H9 (cell line): Measurements from ENCODE around the gene PARD3. TPM values are rescaled to one million over a fixed set of nuclear protein-coding genes. Genes with fewer than 3 reads are reported as not detected.

Experiments used
- DNase-seq: peaks from one replicate; pipeline ENCODE4 v3.0.0-alpha.2; 2017
- H2AFZ ChIP-seq: one replicate; pipeline ENCODE4 v1.6.1; 2013; ENCODE audit warnings: mild to moderate bottlenecking, low read length, control low read depth, moderate library complexity
- H2AK5ac ChIP-seq: 2 replicates; pipeline ENCODE4 v1.6.1; 2013; ENCODE audit warnings: low read length, control low read depth, mixed read lengths; ENCODE audit not compliant: insufficient read length
- H2BK120ac ChIP-seq: one replicate; pipeline ENCODE4 v1.6.1; 2013; ENCODE audit warnings: low read depth, mild to moderate bottlenecking, low read length, control low read depth, inconsistent platforms; ENCODE audit not compliant: poor library complexity, severe bottlenecking
- H2BK12ac ChIP-seq: 2 replicates; pipeline ENCODE4 v1.6.1; 2013; ENCODE audit warnings: low read length, control low read depth, mixed read lengths, low read depth; ENCODE audit not compliant: insufficient read length
- H2BK15ac ChIP-seq: 2 replicates; pipeline ENCODE4 v1.6.1; 2013; ENCODE audit warnings: low read depth, low read length, control low read depth
- H2BK20ac ChIP-seq: one replicate; pipeline ENCODE4 v1.6.1; 2013; ENCODE audit warnings: low read depth, mild to moderate bottlenecking, low read length, control low read depth, inconsistent platforms; ENCODE audit not compliant: poor library complexity, severe bottlenecking
- H2BK5ac ChIP-seq: 2 replicates; pipeline ENCODE4 v1.6.1; 2013; ENCODE audit warnings: low read length, control low read depth, mixed read lengths; ENCODE audit not compliant: insufficient read length
- H3K14ac ChIP-seq: 2 replicates; pipeline ENCODE4 v1.6.1; 2013; ENCODE audit warnings: low read length, control low read depth; ENCODE audit not compliant: insufficient read depth
- H3K18ac ChIP-seq: 2 replicates; pipeline ENCODE4 v1.6.1; 2013; ENCODE audit warnings: low read depth, mild to moderate bottlenecking, mixed read lengths, low read length, control low read depth; ENCODE audit not compliant: insufficient read length
- H3K23ac ChIP-seq: 2 replicates; pipeline ENCODE4 v1.6.1; 2013; ENCODE audit warnings: low read length, control low read depth, mixed read lengths, low read depth; ENCODE audit not compliant: insufficient read length
- H3K23me2 ChIP-seq: 2 replicates; pipeline ENCODE4 v1.6.1; 2013; ENCODE audit warnings: low read depth, mild to moderate bottlenecking, mixed read lengths, low read length, control low read depth; ENCODE audit not compliant: insufficient read length, poor library complexity, severe bottlenecking
- H3K27ac ChIP-seq: 2 replicates; pipeline ENCODE4 v1.5.1; 2013; ENCODE audit warnings: low read length, control low read depth, mixed read lengths, low read depth; ENCODE audit not compliant: insufficient read length
- H3K27me3 ChIP-seq: 2 replicates; pipeline ENCODE4 v1.6.1; 2013; ENCODE audit warnings: low read length, control low read depth, inconsistent platforms; ENCODE audit not compliant: insufficient read depth
- H3K4ac ChIP-seq: 2 replicates; pipeline ENCODE4 v1.6.1; 2013; ENCODE audit warnings: low read depth, mild to moderate bottlenecking, control low read depth, inconsistent platforms, low read length, moderate library complexity
- H3K4me1 ChIP-seq: 2 replicates; pipeline ENCODE4 v1.6.1; 2013; ENCODE audit warnings: low read length, control low read depth, inconsistent platforms; ENCODE audit not compliant: insufficient read depth
- H3K4me2 ChIP-seq: 2 replicates; pipeline ENCODE4 v1.6.1; 2013; ENCODE audit warnings: low read length, control low read depth, mixed read lengths; ENCODE audit not compliant: insufficient read length, insufficient read depth
- H3K56ac ChIP-seq: 2 replicates; pipeline ENCODE4 v1.6.1; 2013; ENCODE audit warnings: low read depth, mild to moderate bottlenecking, mixed read lengths, low read length, control low read depth; ENCODE audit not compliant: insufficient read length
- H3K79me1 ChIP-seq: 2 replicates; pipeline ENCODE4 v1.6.1; 2013; ENCODE audit warnings: low read depth, mild to moderate bottlenecking, moderate library complexity, low read length, control low read depth, inconsistent platforms; ENCODE audit not compliant: insufficient read depth, poor library complexity, severe bottlenecking
- H3K79me2 ChIP-seq: 2 replicates; pipeline ENCODE4 v1.6.1; 2013; ENCODE audit warnings: low read length, control low read depth, inconsistent platforms; ENCODE audit not compliant: insufficient read depth
- H3K9ac ChIP-seq: 2 replicates; pipeline ENCODE4 v1.6.1; 2013; ENCODE audit warnings: low read length, control low read depth, mixed read lengths; ENCODE audit not compliant: insufficient read length; ENCODE audit errors: extremely low read depth
- H3K9me3 ChIP-seq: one replicate; pipeline ENCODE4 v1.6.1; 2013; ENCODE audit warnings: low read depth, low read length, inconsistent platforms; ENCODE audit not compliant: control insufficient read depth
- H3T11ph ChIP-seq: one replicate; pipeline ENCODE4 v1.6.1; 2013; ENCODE audit warnings: mild to moderate bottlenecking, low read length, control low read depth, inconsistent platforms
- H4K20me1 ChIP-seq: one replicate; pipeline ENCODE4 v1.6.1; 2013; ENCODE audit not compliant: control insufficient read depth, insufficient read length, insufficient read depth
- H4K5ac ChIP-seq: 2 replicates; pipeline ENCODE4 v1.6.1; 2013; ENCODE audit warnings: low read depth, mild to moderate bottlenecking, mixed read lengths, low read length, control low read depth; ENCODE audit not compliant: insufficient read length
- H4K8ac ChIP-seq: replicated peaks from 2 replicates; pipeline ENCODE4 v1.6.1; 2013; ENCODE audit warnings: low read length, control low read depth, mixed read lengths, low read depth; ENCODE audit not compliant: insufficient read length
- H4K91ac ChIP-seq: 2 replicates; pipeline ENCODE4 v1.6.1; 2013; ENCODE audit warnings: low read depth, mild to moderate bottlenecking, moderate library complexity, mixed read lengths, low read length, control low read depth; ENCODE audit not compliant: insufficient read length
- H3K27ac Mint-ChIP-seq, 3 experiments: 2 replicates in 2 of 3; 3 replicates in 1 of 3; pipeline ENCODE4 v1.8.0; 2020 to 2021; ENCODE audit warnings: mixed read lengths in 3 of 3, mild to moderate bottlenecking in 1 of 3, moderate library complexity in 1 of 3
- H3K27me3 Mint-ChIP-seq: 2 replicates; pipeline ENCODE4 v1.8.0; 2021; ENCODE audit warnings: low read depth, mild to moderate bottlenecking, moderate library complexity, mixed read lengths
- H3K36me3 Mint-ChIP-seq, 3 experiments: 2 replicates in 2 of 3; 3 replicates in 1 of 3; pipeline ENCODE4 v1.8.0; 2020 to 2021; ENCODE audit warnings: low read depth in 3 of 3, mixed read lengths in 3 of 3; ENCODE audit not compliant: insufficient read depth in 1 of 3
- H3K4me1 Mint-ChIP-seq, 2 experiments: 2 replicates each; pipeline ENCODE4 v1.8.0; 2020; ENCODE audit warnings: mixed read lengths in 2 of 2
- H3K4me3 Mint-ChIP-seq, 2 experiments: 2 replicates in 1 of 2; 3 replicates in 1 of 2; pipeline ENCODE4 v1.8.0; 2020 to 2021; ENCODE audit warnings: mild to moderate bottlenecking in 2 of 2, mixed read lengths in 2 of 2, moderate library complexity in 1 of 2
- H3K9me3 Mint-ChIP-seq, 2 experiments: 2 replicates in 1 of 2; 3 replicates in 1 of 2; pipeline ENCODE4 v1.8.0; 2020; ENCODE audit warnings: mild to moderate bottlenecking in 2 of 2, mixed read lengths in 2 of 2, moderate library complexity in 1 of 2
- CTCF ChIP-seq: fragments of 200-600 bp; sonication (generic); conservative IDR thresholded peaks from 3 replicates; pipeline ENCODE4 v1.8.0; 2021; ENCODE audit warnings: antibody characterized with exemption, mild to moderate bottlenecking
- WGBS: extraction: QIAGEN DNeasy Blood & Tissue Kit; methylation state at CpG from one replicate; pipeline ENCODE4 v1.1.7; 2013; ENCODE audit warnings: missing lambda C conversion rate, low lambda C conversion rate, mixed read lengths; ENCODE audit not compliant: insufficient read length; ENCODE audit errors: extremely low coverage; 5-methylcytosine and 5-hydroxymethylcytosine counted together
- total RNA-seq: library from RNA; stranded (reverse); gene quantifications from 2 replicates; pipeline ENCODE4 v1.2.1, GENCODE V29; 2021

Gene PARD3
- total RNA-seq, 1 experiment from 2014 or later, result 44.7 TPM

DNA sequence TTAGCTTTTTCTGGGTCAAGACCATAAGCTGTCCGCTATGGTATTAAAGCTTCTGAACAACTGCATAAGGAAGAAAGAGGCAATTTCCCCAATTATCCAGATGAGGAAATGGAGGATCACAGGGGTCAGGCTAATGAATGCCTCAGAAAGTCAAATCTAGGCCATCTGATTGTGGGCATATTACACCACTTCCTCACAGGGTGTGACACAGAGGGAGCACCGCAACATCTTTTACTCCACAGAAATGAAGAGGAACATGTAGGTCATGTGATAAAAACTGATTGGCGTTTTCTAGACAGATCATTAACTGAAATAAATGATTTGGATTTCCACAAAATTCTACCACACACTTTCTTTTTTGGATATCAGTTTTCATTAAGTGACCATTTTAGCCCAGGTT is 384.4 kb downstream of the PARD3 start:
- Histone ChIP-seq H3K27ac (no peak overlapping the region), H3K56ac (no peak overlapping the region), H3K9ac (no peak overlapping the region), H3K23me2 (peaks cover 3% of the 10 kb centered on the region), H3K9me3 (no peaks in the 10 kb centered on the region), H2BK120ac (no peak overlapping the region), H3K79me1 (no peaks in the 10 kb centered on the region), H2BK5ac (no peak overlapping the region), H3K27me3 (no peaks in the 10 kb centered on the region), H2AK5ac (no peak overlapping the region), H3K4me1 (peaks cover 2% of the 10 kb centered on the region; the same call in 1 of the 2 replicates), H2BK12ac (no peak overlapping the region), H3T11ph (no peak overlapping the region), H3K23ac (no peak overlapping the region), H4K5ac (no peak overlapping the region), H2BK15ac (no peak overlapping the region), H4K8ac (no peak overlapping the region), H3K79me2 (0 out of 2 replicates have a peak, but pooled peaks cover 2% of the 10 kb centered on the region), H3K4me2 (no peak overlapping the region), H2BK20ac (no peak overlapping the region), H2AFZ (no peak overlapping the region), H4K91ac (no peak overlapping the region), H3K4ac (no peak overlapping the region), H3K14ac (no peak overlapping the region), H4K20me1 (no peaks in the 10 kb centered on the region), H3K18ac (no peak overlapping the region)
- H3K36me3 Mint-ChIP-seq, result no peaks in the 10 kb centered on the region
- WGBS, result no CpG with 5 or more reads among the region's 3 CpGs
- H3K27ac Mint-ChIP-seq, result no peak overlapping the region; a peak in 1 of 7 replicates
- H3K27me3 Mint-ChIP-seq, result no peaks in the 10 kb centered on the region
- no peak for DNase-seq
- H3K9me3 Mint-ChIP-seq, result no peaks in the 10 kb centered on the region
- TF ChIP-seq CTCF, result no peak
- peaks cover 40 to 47% of the 10 kb centered on the region in 2 experiments for H3K4me1 Mint-ChIP-seq
- H3K4me3 Mint-ChIP-seq, result no peak overlapping the region
